Ovary (tissue), 3 donors: ENCODE results near the gene NELFA.

Experiments
- EP300 ChIP-seq: sonication (generic); formaldehyde crosslinking; IDR thresholded peaks from one replicate; pipeline ENCODE4 v1.6.1; 2017; ENCODE audit warnings: antibody characterized with exemption
- POLR2A ChIP-seq: fragments of 450-650 bp; IDR thresholded peaks from one replicate; pipeline ENCODE4 v1.6.1; 2017; ENCODE audit warnings: antibody characterized with exemption, mild to moderate bottlenecking, moderate library complexity
- TF ChIP-seq, protein P1 (sequence below), 3 donors: fragments of 450-650 bp in 2 of 3; fragments of 200-600 bp in 1 of 3; IDR thresholded peaks; one replicate each; pipeline versions ENCODE4 v1.5.1 to v1.8.0; 2016 to 2022; ENCODE audit warnings: antibody characterized with exemption in 3 of 3, mild to moderate bottlenecking in 1 of 3
- donor health status: DM: no; HTN: no; CAD: no.

DNA sequence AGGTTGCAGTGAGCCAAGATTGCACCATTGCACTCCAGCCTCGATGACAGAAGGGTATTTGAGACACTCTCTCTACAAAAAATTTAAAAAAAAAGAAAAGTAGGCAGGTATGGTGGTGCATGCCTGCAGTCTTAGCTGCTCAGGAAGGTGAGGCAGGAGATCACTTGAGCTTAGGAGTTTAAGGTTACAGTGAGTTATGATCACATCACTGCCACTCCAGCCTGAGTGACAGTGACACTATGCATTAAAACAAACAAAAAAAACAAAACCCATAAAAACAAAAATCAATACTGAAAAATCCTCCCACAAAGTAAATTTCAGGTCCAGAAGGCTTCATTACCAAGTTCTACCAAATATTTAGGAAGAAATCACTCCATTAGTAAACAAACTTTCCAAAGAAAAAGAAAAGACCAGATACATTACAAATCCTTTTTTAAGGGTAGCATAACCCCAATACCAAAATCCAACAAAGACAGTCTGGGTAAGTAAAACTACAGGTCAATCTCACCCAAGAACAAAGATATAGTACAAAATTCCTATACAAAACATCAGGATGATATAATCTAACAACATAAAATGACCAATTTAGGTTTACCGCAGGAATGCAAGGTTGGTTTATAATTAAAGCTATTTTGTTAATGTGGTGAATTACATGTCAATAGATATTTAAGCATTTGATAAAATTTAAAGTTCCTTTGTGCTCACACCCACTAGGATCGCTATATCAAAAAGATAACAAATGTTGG lies 11.7 kb downstream of the NELFA start:
- TF ChIP-seq, protein P1, sequence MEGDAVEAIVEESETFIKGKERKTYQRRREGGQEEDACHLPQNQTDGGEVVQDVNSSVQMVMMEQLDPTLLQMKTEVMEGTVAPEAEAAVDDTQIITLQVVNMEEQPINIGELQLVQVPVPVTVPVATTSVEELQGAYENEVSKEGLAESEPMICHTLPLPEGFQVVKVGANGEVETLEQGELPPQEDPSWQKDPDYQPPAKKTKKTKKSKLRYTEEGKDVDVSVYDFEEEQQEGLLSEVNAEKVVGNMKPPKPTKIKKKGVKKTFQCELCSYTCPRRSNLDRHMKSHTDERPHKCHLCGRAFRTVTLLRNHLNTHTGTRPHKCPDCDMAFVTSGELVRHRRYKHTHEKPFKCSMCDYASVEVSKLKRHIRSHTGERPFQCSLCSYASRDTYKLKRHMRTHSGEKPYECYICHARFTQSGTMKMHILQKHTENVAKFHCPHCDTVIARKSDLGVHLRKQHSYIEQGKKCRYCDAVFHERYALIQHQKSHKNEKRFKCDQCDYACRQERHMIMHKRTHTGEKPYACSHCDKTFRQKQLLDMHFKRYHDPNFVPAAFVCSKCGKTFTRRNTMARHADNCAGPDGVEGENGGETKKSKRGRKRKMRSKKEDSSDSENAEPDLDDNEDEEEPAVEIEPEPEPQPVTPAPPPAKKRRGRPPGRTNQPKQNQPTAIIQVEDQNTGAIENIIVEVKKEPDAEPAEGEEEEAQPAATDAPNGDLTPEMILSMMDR (IDR thresholded peaks at IDR 0.05): no peak
- TF ChIP-seq POLR2A (no peak), EP300 (no peak)
